ENCODE results near the gene CUL9.
"Not testable (repeated sequence)": the region's sequence is repeated elsewhere in the genome, so short reads cannot be mapped to it uniquely, and the experiment has no call there.

The CUL9 gene

DNA sequence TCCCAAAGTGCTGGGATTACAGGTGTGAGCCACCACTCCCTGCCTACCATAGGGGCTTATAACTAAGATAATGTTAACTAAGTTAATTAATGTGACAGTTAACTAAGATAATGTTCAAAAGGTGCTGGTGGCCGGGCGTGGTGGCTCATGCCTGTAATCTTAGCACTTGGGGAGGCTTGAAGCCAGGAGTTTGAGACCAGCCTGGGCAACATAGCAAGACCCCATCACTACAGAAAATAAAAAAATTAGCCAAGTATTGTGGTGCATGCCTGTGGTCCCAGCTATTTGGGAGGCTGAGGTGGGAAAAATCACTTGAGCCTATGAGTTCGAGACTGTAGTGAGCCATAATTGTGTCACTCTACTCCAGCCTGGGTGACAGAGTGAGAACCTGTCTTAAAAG is 43.7 kb upstream of the CUL9 start (continued):
- no peak for TF ChIP-seq CSDC2 (CRISPR knock-in tag; IDR thresholded peaks at IDR 0.05)
- no peak for TF ChIP-seq ZC3H10 (CRISPR knock-in tag; IDR thresholded peaks at IDR 0.05)
- TF ChIP-seq, protein P1, sequence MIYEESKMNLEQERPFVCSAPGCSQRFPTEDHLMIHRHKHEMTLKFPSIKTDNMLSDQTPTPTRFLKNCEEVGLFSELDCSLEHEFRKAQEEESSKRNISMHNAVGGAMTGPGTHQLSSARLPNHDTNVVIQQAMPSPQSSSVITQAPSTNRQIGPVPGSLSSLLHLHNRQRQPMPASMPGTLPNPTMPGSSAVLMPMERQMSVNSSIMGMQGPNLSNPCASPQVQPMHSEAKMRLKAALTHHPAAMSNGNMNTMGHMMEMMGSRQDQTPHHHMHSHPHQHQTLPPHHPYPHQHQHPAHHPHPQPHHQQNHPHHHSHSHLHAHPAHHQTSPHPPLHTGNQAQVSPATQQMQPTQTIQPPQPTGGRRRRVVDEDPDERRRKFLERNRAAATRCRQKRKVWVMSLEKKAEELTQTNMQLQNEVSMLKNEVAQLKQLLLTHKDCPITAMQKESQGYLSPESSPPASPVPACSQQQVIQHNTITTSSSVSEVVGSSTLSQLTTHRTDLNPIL (CRISPR knock-in tag; IDR thresholded peaks at IDR 0.05; ENCODE audit: low read depth): no peak

DNA sequence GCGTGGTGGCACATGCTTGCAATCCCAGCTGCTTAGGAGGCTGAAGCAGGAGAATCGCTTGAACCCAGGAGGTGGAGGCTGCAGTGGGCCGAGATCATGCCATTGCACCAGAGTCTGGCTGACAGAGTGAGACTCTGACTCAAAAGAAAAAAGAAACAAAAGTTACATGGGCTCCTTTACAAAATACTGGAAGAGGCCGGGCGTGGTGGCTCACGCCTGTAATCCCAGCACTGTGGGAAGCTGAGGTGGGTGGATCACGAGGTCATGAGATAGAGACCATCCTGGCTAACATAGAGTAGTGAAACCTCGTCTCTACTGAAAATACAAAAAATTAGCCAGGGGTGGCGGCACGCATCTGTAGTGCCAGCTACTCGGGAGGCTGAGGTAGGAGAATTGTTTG is 42.0 kb upstream of the CUL9 start:
- ATAC-seq: not testable (repeated sequence)

DNA sequence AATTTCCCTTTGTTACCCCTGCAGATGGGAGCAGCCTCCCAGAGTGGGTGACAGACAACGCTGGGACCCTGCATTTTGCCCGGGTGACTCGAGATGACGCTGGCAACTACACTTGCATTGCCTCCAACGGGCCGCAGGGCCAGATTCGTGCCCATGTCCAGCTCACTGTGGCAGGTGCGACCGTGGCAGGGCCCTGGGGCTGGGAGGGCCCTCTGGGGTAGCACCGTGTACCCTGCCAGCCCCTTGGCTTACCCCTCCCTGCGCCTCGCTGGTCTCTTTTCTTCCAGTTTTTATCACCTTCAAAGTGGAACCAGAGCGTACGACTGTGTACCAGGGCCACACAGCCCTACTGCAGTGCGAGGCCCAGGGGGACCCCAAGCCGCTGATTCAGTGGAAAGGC is 40.4 kb upstream of the CUL9 start:
- TF ChIP-seq, protein P2, sequence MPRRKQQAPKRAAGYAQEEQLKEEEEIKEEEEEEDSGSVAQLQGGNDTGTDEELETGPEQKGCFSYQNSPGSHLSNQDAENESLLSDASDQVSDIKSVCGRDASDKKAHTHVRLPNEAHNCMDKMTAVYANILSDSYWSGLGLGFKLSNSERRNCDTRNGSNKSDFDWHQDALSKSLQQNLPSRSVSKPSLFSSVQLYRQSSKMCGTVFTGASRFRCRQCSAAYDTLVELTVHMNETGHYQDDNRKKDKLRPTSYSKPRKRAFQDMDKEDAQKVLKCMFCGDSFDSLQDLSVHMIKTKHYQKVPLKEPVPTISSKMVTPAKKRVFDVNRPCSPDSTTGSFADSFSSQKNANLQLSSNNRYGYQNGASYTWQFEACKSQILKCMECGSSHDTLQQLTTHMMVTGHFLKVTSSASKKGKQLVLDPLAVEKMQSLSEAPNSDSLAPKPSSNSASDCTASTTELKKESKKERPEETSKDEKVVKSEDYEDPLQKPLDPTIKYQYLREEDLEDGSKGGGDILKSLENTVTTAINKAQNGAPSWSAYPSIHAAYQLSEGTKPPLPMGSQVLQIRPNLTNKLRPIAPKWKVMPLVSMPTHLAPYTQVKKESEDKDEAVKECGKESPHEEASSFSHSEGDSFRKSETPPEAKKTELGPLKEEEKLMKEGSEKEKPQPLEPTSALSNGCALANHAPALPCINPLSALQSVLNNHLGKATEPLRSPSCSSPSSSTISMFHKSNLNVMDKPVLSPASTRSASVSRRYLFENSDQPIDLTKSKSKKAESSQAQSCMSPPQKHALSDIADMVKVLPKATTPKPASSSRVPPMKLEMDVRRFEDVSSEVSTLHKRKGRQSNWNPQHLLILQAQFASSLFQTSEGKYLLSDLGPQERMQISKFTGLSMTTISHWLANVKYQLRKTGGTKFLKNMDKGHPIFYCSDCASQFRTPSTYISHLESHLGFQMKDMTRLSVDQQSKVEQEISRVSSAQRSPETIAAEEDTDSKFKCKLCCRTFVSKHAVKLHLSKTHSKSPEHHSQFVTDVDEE (CRISPR knock-in tag; IDR thresholded peaks at IDR 0.05): no peak
- TF ChIP-seq RARB (CRISPR knock-in tag; IDR thresholded peaks at IDR 0.05): no peak
- TF ChIP-seq ZNF70 (CRISPR knock-in tag; IDR thresholded peaks at IDR 0.05): no peak
- TF ChIP-seq ESRRG (CRISPR knock-in tag; IDR thresholded peaks at IDR 0.05): no peak
- no peak for TF ChIP-seq ZFP3 (CRISPR knock-in tag; IDR thresholded peaks at IDR 0.05)
- no peak for TF ChIP-seq GLIS3 (CRISPR knock-in tag; IDR thresholded peaks at IDR 0.05)
- TF ChIP-seq, protein P1 (CRISPR knock-in tag; IDR thresholded peaks at IDR 0.05; ENCODE audit: low read depth): no peak
- no peak for TF ChIP-seq ZFP30 (CRISPR knock-in tag; IDR thresholded peaks at IDR 0.05)
- no peak for TF ChIP-seq ARNTL (CRISPR knock-in tag; IDR thresholded peaks at IDR 0.05; ENCODE audit: borderline replicate concordance, low read depth)
- TF ChIP-seq ZNF565 (CRISPR knock-in tag; conservative IDR thresholded peaks at IDR 0.05; ENCODE audit: low read depth): no peak
- no peak for TF ChIP-seq ZNF8 (CRISPR knock-in tag; IDR thresholded peaks at IDR 0.05)
- TF ChIP-seq ZC3H10 (CRISPR knock-in tag; IDR thresholded peaks at IDR 0.05): no peak
- TF ChIP-seq TOX (CRISPR knock-in tag; IDR thresholded peaks at IDR 0.05; ENCODE audit: borderline replicate concordance): no peak
- no peak for TF ChIP-seq CSDC2 (CRISPR knock-in tag; IDR thresholded peaks at IDR 0.05)

DNA sequence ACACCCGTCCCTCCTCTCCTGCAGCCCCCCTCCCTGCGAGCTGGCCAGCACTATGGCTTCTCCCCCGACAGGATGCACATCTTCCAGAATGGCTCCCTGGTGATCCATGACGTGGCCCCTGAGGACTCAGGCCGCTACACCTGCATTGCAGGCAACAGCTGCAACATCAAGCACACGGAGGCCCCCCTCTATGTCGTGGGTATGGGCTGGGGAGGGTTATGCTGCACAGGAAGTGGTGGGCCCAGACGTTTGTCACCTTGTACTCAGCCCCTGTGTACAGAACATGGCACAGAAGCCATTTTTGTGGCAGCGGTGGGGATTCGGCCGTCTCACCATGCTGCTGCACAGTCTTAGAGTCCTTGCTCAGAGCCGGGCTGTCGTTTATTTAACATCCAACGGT is 39.9 kb upstream of the CUL9 start:
- no peak for TF ChIP-seq CSDC2 (CRISPR knock-in tag; IDR thresholded peaks at IDR 0.05)
- TF ChIP-seq TCF4 (CRISPR knock-in tag; IDR thresholded peaks at IDR 0.05; ENCODE audit: borderline replicate concordance): no peak
- no peak for TF ChIP-seq ZNF8 (CRISPR knock-in tag; IDR thresholded peaks at IDR 0.05)
- TF ChIP-seq, protein P3, sequence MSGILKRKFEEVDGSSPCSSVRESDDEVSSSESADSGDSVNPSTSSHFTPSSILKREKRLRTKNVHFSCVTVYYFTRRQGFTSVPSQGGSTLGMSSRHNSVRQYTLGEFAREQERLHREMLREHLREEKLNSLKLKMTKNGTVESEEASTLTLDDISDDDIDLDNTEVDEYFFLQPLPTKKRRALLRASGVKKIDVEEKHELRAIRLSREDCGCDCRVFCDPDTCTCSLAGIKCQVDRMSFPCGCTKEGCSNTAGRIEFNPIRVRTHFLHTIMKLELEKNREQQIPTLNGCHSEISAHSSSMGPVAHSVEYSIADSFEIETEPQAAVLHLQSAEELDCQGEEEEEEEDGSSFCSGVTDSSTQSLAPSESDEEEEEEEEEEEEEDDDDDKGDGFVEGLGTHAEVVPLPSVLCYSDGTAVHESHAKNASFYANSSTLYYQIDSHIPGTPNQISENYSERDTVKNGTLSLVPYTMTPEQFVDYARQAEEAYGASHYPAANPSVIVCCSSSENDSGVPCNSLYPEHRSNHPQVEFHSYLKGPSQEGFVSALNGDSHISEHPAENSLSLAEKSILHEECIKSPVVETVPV (CRISPR knock-in tag; IDR thresholded peaks at IDR 0.05): no peak
- TF ChIP-seq SNAI2 (CRISPR knock-in tag; IDR thresholded peaks at IDR 0.05): no peak
- TF ChIP-seq GLIS3 (CRISPR knock-in tag; IDR thresholded peaks at IDR 0.05): no peak
- TF ChIP-seq, protein P4, sequence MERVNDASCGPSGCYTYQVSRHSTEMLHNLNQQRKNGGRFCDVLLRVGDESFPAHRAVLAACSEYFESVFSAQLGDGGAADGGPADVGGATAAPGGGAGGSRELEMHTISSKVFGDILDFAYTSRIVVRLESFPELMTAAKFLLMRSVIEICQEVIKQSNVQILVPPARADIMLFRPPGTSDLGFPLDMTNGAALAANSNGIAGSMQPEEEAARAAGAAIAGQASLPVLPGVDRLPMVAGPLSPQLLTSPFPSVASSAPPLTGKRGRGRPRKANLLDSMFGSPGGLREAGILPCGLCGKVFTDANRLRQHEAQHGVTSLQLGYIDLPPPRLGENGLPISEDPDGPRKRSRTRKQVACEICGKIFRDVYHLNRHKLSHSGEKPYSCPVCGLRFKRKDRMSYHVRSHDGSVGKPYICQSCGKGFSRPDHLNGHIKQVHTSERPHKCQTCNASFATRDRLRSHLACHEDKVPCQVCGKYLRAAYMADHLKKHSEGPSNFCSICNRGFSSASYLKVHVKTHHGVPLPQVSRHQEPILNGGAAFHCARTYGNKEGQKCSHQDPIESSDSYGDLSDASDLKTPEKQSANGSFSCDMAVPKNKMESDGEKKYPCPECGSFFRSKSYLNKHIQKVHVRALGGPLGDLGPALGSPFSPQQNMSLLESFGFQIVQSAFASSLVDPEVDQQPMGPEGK (CRISPR knock-in tag; IDR thresholded peaks at IDR 0.05; ENCODE audit: borderline replicate concordance): no peak
- TF ChIP-seq ISL1 (CRISPR knock-in tag; IDR thresholded peaks at IDR 0.05): no peak
- no peak for TF ChIP-seq OSR1 (CRISPR knock-in tag; IDR thresholded peaks at IDR 0.05)
- TF ChIP-seq ZFP30 (CRISPR knock-in tag; IDR thresholded peaks at IDR 0.05): no peak
- TF ChIP-seq BACH2 (CRISPR knock-in tag; IDR thresholded peaks at IDR 0.05; ENCODE audit: borderline replicate concordance): no peak
- TF ChIP-seq PPARA (CRISPR knock-in tag; IDR thresholded peaks at IDR 0.05; ENCODE audit: borderline replicate concordance): no peak
- no peak for TF ChIP-seq ESRRG (CRISPR knock-in tag; IDR thresholded peaks at IDR 0.05)
- no peak for TF ChIP-seq RARB (CRISPR knock-in tag; IDR thresholded peaks at IDR 0.05)
- no peak for TF ChIP-seq TOX (CRISPR knock-in tag; IDR thresholded peaks at IDR 0.05; ENCODE audit: borderline replicate concordance)
- TF ChIP-seq, protein P1 (CRISPR knock-in tag; IDR thresholded peaks at IDR 0.05; ENCODE audit: low read depth): no peak
- TF ChIP-seq ZNF565 (CRISPR knock-in tag; conservative IDR thresholded peaks at IDR 0.05; ENCODE audit: low read depth): no peak
- no peak for TF ChIP-seq ZNF70 (CRISPR knock-in tag; IDR thresholded peaks at IDR 0.05)
- no peak for TF ChIP-seq ARNTL (CRISPR knock-in tag; IDR thresholded peaks at IDR 0.05; ENCODE audit: borderline replicate concordance, low read depth)
- ATAC-seq: no peak

More for the DNA sequence above, 40.4 kb upstream of the CUL9 start:
- ATAC-seq: no peak
